NCI-H146 treated with DMSO at 0.1 percent for 48 hours (cell line): ENCODE data around the gene RALA.
"Not testable (repeated sequence)": the region's sequence is repeated elsewhere in the genome, so short reads cannot be mapped to it uniquely, and the experiment has no call there.

Experiments used
- DNase-seq: peaks from one replicate; lab custom pipeline; 2025; ENCODE audit not compliant: unreplicated experiment; lab: John Stamatoyannopoulos, UW

RALA gene

GRCh38 chr7:39681887-39682441 is 58.6 kb downstream of the RALA start:
- DNase-seq = no peak

GRCh38 chr7:39683216-39683845 is 60.0 kb downstream of the RALA start:
- DNase-seq = no peak

DNA sequence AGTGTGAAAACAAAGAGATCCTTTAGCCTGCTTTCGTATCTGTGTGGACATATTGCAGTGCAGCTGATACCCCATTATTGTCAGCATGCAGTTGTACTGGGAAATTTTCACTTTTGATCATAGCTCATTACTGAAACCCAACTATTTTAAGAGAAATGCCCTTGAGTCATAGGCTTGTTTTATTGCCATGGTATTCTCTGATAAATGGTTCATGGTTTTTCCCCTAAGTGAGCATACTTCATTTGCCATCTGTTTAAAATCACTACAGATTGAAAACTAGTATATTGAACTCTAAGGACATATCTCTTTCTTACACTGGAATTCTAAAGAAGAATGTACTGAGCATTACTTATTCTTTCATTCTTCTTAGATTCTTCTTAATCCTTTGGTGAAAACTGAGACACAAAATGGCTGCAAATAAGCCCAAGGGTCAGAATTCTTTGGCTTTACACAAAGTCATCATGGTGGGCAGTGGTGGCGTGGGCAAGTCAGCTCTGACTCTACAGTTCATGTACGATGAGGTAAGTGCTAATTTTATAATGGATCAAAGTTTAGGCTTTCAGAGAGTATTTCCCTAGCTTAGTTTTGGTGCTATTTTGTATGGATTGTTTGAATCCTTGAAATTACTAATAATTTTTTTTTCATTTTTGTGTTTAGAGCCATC is 63.0 kb downstream of the RALA start:
- DNase-seq = no peak

GRCh38 chr7:39688611-39689480 is 65.5 kb downstream of the RALA start:
- no peak for DNase-seq

DNA sequence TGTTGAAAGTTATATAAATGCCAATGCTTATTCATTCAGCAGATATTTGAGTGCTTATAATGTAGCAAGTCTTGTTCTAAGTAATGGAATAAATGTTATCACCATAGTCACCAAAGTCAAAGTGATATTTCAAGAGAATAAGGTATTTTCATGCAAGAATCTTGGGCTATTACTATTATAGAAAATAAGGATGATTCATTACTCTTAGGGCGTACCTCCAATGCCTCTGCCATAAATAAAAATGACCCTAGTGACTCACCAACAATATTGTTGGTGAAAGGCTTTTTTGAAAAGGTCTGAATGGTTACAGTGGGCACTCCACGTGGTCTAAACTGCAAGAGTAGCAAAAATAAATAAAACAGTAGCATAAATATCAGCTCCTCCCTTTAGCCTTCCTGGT is 68.4 kb downstream of the RALA start:
- DNase-seq = no peak

DNA sequence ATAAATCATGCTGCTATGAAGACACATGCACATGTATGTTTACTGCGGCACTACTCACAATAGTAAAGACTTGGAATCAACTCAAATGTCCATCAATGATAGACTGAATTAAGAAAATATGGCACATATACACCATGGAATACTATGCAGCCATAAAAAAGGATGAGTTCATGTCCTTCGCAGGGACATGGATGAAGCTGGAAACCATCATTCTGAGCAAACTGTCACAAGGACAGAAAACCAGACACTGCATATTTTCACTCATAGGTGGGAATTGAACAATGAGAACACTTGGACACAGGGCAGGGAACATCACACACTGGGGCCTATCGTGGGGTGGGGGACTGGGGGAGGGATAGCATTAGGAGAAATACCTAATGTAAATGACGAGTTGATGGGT is 69.7 kb downstream of the RALA start:
- not testable (repeated sequence) for DNase-seq

DNA sequence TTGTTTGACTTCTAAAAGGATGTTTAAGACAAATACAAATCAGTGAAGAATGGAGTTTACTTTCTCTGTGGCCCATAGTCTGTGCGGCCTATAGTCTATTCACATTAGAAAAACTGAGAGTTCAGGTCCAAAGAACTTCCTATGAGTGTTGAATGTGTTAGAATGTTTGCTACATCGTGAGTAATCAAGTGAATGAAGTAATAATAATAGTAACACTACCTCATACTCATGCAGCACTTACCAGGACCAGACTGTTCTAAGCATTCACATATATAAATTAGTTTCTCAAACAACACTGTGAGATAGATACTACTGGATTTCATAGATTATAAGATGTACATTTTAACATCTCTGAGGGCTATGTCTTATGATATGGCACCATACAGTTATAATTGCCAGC is 70.4 kb downstream of the RALA start:
- DNase-seq = no peak

- DNase-seq = no peak
These were observed 72.6 kb downstream of the RALA start for GRCh38 chr7:39695852-39696586.

- no peak for DNase-seq
These were observed 73.3 kb downstream of the RALA start for GRCh38 chr7:39696631-39697030.

DNA sequence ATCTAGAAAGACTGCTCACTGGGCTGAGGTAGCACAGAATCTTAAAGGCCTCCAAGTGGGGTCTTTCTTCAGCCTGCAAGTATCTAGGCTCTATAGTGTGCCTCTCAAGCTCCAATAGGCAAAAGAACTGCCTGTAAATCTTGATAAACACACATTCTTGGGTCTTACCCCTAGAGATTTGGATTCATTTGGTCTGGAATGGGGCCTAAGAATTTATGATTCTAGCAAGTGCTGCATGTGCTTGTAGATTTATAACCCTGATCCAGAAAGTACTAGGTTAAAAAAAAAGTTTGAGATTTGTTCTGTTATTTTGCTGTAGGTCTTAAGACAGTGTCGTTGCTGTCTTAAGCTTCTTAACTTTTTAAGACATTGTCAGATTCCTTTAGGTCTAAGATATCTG is 74.1 kb downstream of the RALA start:
- DNase-seq = no peak

DNA sequence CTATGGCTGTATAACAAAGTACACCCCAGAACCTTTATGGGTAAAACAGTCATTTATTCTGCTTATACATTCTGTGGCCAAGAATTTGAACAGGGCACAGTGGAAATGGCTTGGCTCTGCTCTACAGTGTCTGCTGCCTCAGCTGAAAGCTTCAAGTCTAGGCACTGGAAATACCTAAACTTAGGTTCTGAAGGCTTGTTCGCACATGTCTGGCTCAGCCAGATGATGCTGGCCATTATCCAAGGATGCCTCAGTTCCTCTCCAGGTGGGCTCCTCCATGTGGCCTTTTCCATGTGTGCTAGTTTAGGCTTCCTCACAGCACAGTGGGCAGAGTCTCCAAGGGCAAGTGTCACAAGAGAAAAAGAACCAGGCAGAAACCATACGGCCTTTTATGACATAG is 76.8 kb downstream of the RALA start:
- DNase-seq = no peak

DNA sequence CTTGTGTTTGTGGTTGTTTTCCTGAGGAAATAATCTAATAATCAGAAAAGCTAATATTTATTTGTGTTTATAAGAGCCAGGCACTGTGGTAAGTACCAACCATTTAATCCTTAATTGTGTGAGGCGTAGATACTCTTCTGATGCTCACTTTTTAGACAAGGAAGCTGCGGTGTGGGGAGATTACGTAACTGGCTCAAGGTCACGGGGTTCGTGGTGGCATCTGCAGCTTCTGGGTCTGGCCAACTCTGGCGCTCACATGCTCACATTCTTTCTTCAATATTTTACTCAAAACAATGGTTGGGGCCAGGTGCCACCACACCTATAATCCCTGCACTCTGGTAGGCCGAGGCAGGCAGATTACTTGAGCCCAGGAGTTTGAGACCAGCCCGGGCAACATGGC is 77.6 kb downstream of the RALA start:
- DNase-seq = no peak

GRCh38 chr7:39702133-39702532 is 78.8 kb downstream of the RALA start:
- DNase-seq = no peak

DNA sequence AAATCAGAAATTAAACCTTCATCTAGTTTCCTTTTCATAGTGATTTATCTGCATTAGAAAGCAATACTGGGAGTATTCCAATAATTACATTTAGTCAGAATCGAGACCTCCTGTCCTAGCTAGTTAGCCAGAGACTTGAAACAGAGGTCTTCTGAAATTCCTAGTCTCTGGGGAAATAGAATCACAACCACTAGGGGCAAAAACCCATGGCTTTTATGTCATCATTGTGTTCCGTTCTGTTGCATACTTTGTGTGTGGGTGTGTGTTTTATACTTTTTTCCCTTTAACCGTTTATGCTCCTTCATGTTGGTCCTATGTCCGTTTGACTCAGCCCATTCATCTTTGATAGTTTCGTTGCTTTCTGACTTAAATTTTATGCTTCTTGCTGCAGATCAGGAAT is 79.8 kb downstream of the RALA start:
- DNase-seq = no peak

DNA sequence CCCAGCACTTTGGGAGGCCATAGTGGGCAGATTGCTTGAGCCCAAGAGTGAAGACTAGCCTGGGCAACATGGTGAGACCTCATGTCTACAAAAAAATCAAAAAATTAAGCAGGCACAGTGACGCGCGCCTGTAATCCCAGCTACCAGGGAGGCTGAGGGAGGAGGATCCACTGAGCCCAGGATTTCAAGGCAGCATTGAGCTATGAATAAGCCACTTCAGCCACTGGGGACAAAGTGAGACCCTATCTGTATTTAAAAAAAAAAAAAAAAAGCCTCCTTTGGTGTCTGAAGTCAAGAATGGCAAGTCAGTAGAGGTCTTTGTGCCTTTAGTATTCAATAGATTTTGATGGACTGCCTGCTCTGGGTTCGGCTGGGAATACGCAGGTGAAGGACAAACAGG is 85.7 kb downstream of the RALA start:
- no peak for DNase-seq

GRCh38 chr7:39709768-39710311 is 86.5 kb downstream of the RALA start:
- no peak for DNase-seq

DNA sequence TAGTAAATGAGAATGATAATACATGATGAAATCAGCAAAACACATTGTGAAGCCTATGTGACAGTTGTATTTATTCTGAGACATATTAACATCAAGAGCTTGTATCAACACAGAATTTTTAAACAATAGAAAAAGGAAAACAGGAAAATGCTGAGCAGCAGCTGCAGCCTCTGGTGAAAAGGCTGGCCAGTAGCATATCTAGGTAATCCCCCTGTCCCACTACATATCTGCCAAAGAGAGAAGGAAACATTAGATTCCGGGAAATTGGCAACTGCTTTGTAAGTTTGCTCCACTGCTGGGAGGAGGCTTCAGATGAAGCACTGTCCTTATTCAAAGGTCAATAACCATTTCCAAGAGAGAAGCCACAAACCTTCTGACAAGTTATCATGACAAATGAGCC is 89.4 kb downstream of the RALA start:
- no peak for DNase-seq

DNA sequence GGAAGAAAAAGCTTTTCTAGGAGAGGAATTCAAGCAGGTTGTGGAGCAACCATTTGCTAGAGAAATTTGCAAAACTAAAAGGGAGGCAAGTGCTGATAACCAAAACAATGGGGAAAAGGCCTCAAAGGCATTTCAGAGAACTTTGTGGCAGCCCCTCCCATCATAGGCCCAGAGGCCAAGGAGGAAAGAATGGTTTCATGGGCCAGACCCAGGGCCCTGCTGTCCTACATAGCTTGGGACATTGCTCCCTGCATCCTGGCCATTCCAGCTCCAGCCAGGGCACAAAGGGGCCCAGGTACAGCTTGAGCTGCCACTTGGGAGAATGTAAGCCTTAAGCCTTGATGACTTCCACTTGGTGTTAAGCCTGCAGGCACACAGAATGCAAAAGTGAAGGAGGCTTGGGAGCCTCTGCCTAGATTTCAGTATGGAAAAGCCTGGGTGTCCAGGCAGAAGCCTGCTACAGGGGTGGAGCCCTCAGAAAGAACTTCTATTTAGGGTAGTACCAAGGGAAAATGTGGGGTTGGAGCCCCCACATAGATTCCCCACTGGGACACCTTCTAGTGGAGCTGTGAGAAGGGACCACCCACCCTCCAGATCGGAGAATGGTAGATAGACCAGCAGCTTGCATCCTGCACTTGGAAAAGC is 91.2 kb downstream of the RALA start:
- no peak for DNase-seq

- no peak for DNase-seq
These were observed 97.2 kb downstream of the RALA start for GRCh38 chr7:39720586-39720985.

GRCh38 chr7:39721345-39721744 is 98.0 kb downstream of the RALA start:
- DNase-seq = no peak
